Fibroblast of lung (primary cell): ENCODE results near the gene SPEF1. TPM values are rescaled to one million over a fixed set of nuclear protein-coding genes. Genes with fewer than 3 reads are reported as not detected.

ENCODE experiments used
- DNase-seq, 2 donors: peaks; one replicate each; pipeline versions ENCODE4 v3.0.0 to v3.0.0-alpha.2; 2010; ENCODE audit warnings: low read depth in 2 of 2
- H2AFZ ChIP-seq: 2 replicates; pipeline ENCODE4 v1.5.1; 2012; ENCODE audit warnings: low read length, control low read depth, inconsistent platforms
- H3K27ac ChIP-seq: 2 replicates; pipeline ENCODE4 v1.5.1; 2011; ENCODE audit warnings: low read length, control low read depth; ENCODE audit not compliant: insufficient read depth
- H3K27me3 ChIP-seq: 2 replicates; pipeline ENCODE4 v1.5.1; 2011; ENCODE audit warnings: mild to moderate bottlenecking, low read length; ENCODE audit not compliant: control insufficient read depth, insufficient read depth
- H3K36me3 ChIP-seq: 2 replicates; pipeline ENCODE4 v1.5.1; 2011; ENCODE audit warnings: low read length; ENCODE audit not compliant: control insufficient read depth, insufficient read depth
- H3K4me1 ChIP-seq: 2 replicates; pipeline ENCODE4 v1.5.1; 2011; ENCODE audit warnings: low read length; ENCODE audit not compliant: control insufficient read depth, insufficient read depth; ENCODE audit errors: extremely low read depth
- H3K4me2 ChIP-seq: 2 replicates; pipeline ENCODE4 v1.5.1; 2011; ENCODE audit warnings: low read length, control low read depth; ENCODE audit not compliant: insufficient read depth; ENCODE audit errors: extremely low read depth
- H3K4me3 ChIP-seq, 4 experiments: fragments of 200-600 bp in 1 of 4; sonication (generic) in 1 of 4; replicated peaks in 1 of 4; 2 replicates each; pipeline ENCODE4 v1.5.1; 2011 to 2016; ENCODE audit warnings: low read length in 4 of 4, low read depth in 3 of 4, mild to moderate bottlenecking in 3 of 4, control low read depth in 2 of 4, inconsistent platforms in 1 of 4, mixed read lengths in 1 of 4; ENCODE audit not compliant: insufficient read depth in 1 of 4; ENCODE audit errors: control extremely low read depth in 1 of 4
- H3K79me2 ChIP-seq: 2 replicates; pipeline ENCODE4 v1.5.1; 2012; ENCODE audit warnings: mild to moderate bottlenecking, low read length, inconsistent platforms; ENCODE audit not compliant: control insufficient read depth, insufficient read depth
- H3K9ac ChIP-seq: 2 replicates; pipeline ENCODE4 v1.5.1; 2011; ENCODE audit warnings: mild to moderate bottlenecking, low read length, control low read depth; ENCODE audit not compliant: insufficient read depth
- H3K9me3 ChIP-seq: 2 replicates; pipeline ENCODE4 v1.5.1; 2012; ENCODE audit warnings: low read depth, low read length; ENCODE audit not compliant: control insufficient read depth, insufficient read depth
- H4K20me1 ChIP-seq: 2 replicates; pipeline ENCODE4 v1.5.1; 2011; ENCODE audit warnings: low read length; ENCODE audit not compliant: control insufficient read depth, insufficient read depth; ENCODE audit errors: extremely low read depth
- CTCF ChIP-seq, 2 donors: IDR thresholded peaks in 1 of 2; conservative IDR thresholded peaks in 1 of 2; 1 replicate in 1 of 2; 2 replicates in 1 of 2; pipeline ENCODE4 v1.5.1; 2011 to 2012; ENCODE audit warnings: low read length in 2 of 2, control low read depth in 1 of 2, inconsistent platforms in 1 of 2, low read depth in 1 of 2, mild to moderate bottlenecking in 1 of 2
- EZH2 ChIP-seq: IDR thresholded peaks from 2 replicates; pipeline ENCODE4 v1.5.1; 2012; ENCODE audit warnings: low read length, control low read depth, mild to moderate bottlenecking; ENCODE audit errors: missing control alignments
- polyA plus RNA-seq, 2 donors: library from polyadenylated mRNA; depleted of rRNA in 1 of 2; stranded (reverse) in 1 of 2; unstranded in 1 of 2; fragments of >200 nt; gene quantifications; 2 replicates each; pipeline ENCODE4 v1.2.1, GENCODE V29; 2011 to 2012; ENCODE audit warnings: missing spikeins in 1 of 2
- total RNA-seq: library from RNA; depleted of rRNA; stranded (reverse); fragments of >200 nt; gene quantifications from 2 replicates; pipeline ENCODE4 v1.2.1, GENCODE V29; 2014

SPEF1 gene
- total and polyA plus RNA-seq, 2 donors (not counting 1 experiment from before 2014, with no cell fraction given) = 0.07 to 0.17 TPM

DNA sequence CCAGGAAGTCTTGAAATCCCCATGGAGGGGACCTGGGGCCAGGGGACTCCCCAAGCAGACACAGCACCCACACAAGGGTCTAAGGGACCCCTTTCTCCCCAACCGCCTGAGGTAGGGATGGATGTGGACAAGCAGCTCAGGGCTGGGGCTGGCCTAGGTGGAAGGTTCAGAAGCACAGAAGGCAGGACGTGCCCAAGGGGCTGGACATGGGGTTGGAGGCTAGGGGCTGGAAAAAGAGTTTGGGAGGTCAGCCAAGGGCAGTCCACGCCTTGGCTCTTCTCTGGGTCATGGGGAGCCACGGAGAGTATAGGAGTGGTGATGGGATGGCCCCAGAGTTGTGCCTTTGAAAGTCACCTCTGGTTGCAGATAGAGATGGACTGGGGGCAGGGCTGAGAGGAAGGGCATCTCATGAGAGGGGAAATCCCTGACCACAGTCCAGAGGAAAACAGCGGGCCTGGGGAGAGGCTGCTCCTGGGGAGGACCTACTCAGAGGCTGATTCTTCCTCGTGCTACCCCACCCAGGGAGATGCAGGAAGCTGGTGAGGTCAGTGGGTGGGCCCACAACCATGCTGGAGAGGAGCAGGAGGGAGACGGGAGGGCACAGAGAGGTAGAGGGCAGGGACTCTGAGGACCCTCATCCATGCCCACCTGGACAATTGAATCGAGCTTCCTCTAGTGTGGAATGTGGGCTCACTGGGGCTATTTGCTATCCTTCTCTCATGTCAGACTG lies 51.3 kb downstream of the SPEF1 start:
- H3K9me3 ChIP-seq = no peaks in the 10 kb centered on the region
- H3K27me3 ChIP-seq = peaks cover 24% of the 10 kb centered on the region
- H3K36me3 ChIP-seq = no peaks in the 10 kb centered on the region
- TF ChIP-seq CTCF (conservative IDR thresholded peaks at IDR 0.05 in 1 of 2, IDR thresholded peaks at IDR 0.05 in 1 of 2; ENCODE audit: low read depth in 1 of 2, low read length in 2 of 2) = no peak
- TF ChIP-seq EZH2 = no peak
- DNase-seq = no peak
- peaks cover 4% of the 10 kb centered on the region for H3K4me1 ChIP-seq
- no peaks in the 10 kb centered on the region for H3K79me2 ChIP-seq
- no peak overlapping the region for H3K4me2 ChIP-seq
- no peak overlapping the region for H2AFZ ChIP-seq
- H4K20me1 ChIP-seq = no peaks in the 10 kb centered on the region
- no peak overlapping the region for H3K4me3 ChIP-seq
- no peak overlapping the region for H3K9ac ChIP-seq
- H3K27ac ChIP-seq = no peak overlapping the region

GRCh38 chr20:3729378-3729777 lies 51.9 kb downstream of the SPEF1 start:
- no peak overlapping the region for H3K9ac ChIP-seq
- no peaks in the 10 kb centered on the region for H3K9me3 ChIP-seq
- DNase-seq = no peak
- H3K27ac ChIP-seq = no peak overlapping the region
- TF ChIP-seq CTCF (conservative IDR thresholded peaks at IDR 0.05 in 1 of 2, IDR thresholded peaks at IDR 0.05 in 1 of 2; ENCODE audit: low read depth in 1 of 2, low read length in 2 of 2) = no peak
- TF ChIP-seq EZH2 = no peak
- H3K4me3 ChIP-seq = no peak overlapping the region
- peaks cover 4% of the 10 kb centered on the region for H3K4me1 ChIP-seq
- H2AFZ ChIP-seq = no peak overlapping the region
- no peaks in the 10 kb centered on the region for H4K20me1 ChIP-seq
- no peak overlapping the region for H3K4me2 ChIP-seq
- no peaks in the 10 kb centered on the region for H3K36me3 ChIP-seq
- H3K27me3 ChIP-seq = peaks cover 24% of the 10 kb centered on the region
- H3K79me2 ChIP-seq = no peaks in the 10 kb centered on the region

- Histone ChIP-seq H3K9me3 (no peaks in the 10 kb centered on the region), H3K4me2 (no peak overlapping the region), H3K27me3 (peaks cover 24% of the 10 kb centered on the region), H3K27ac (no peak overlapping the region), H3K4me3 (no peak overlapping the region), H3K36me3 (no peaks in the 10 kb centered on the region), H4K20me1 (no peaks in the 10 kb centered on the region), H2AFZ (no peak overlapping the region), H3K79me2 (no peaks in the 10 kb centered on the region), H3K4me1 (peaks cover 4% of the 10 kb centered on the region), H3K9ac (no peak overlapping the region)
- DNase-seq = no peak
- TF ChIP-seq CTCF (conservative IDR thresholded peaks at IDR 0.05 in 1 of 2, IDR thresholded peaks at IDR 0.05 in 1 of 2; ENCODE audit: low read depth in 1 of 2, low read length in 2 of 2) = no peak
- no peak for TF ChIP-seq EZH2
These were observed 52.4 kb downstream of the SPEF1 start for GRCh38 chr20:3728876-3729275.
